Ramos (cell line): ENCODE results near the gene RALA.

Experiments used
- in situ Hi-C: fragments of 300-500 bp; cut with MboI; formaldehyde crosslinking; loops from one replicate; pipeline ENCODE4 v1.14.3; 2022; ENCODE audit warnings: low sequenced_read_pairs; ENCODE audit not compliant: unreplicated experiment

The RALA gene

GRCh38 chr7:39609113-39609934 is 14.0 kb upstream of the RALA start:
- in situ Hi-C loops = no loop called here

- in situ Hi-C loops = no loop called here
Observed at GRCh38 chr7:39609935-39610263, 13.5 kb upstream of the RALA start.

GRCh38 chr7:39613577-39613976 is 9.8 kb upstream of the RALA start:
- in situ Hi-C loops = no loop called here

- in situ Hi-C loops = no loop called here
Observed at GRCh38 chr7:39614299-39614698, 9.1 kb upstream of the RALA start.

- in situ Hi-C loops = no loop called here
Observed at GRCh38 chr7:39615350-39615975, 7.9 kb upstream of the RALA start.

- in situ Hi-C loops = no loop called here
Observed at GRCh38 chr7:39616138-39616537, 7.2 kb upstream of the RALA start.

GRCh38 chr7:39617005-39617404 is 6.4 kb upstream of the RALA start:
- in situ Hi-C loops = no loop called here

GRCh38 chr7:39618868-39619267 is 4.5 kb upstream of the RALA start:
- in situ Hi-C loops = no loop called here

- in situ Hi-C loops = no loop called here
Observed at GRCh38 chr7:39620486-39620885, 2.9 kb upstream of the RALA start.

- in situ Hi-C loops = no loop called here
Observed at GRCh38 chr7:39621261-39621660, 2.1 kb upstream of the RALA start.

- in situ Hi-C loops = no loop called here
Observed at GRCh38 chr7:39621784-39622411, 1.5 kb upstream of the RALA start.

- in situ Hi-C loops = no loop called here
Observed at GRCh38 chr7:39622609-39623008, 763 bp upstream of the RALA start.

GRCh38 chr7:39623732-39624441 is 515 bp downstream of the RALA start:
- in situ Hi-C loops = no loop called here

- in situ Hi-C loops = no loop called here
Observed at GRCh38 chr7:39624442-39624807, 1.1 kb downstream of the RALA start.

GRCh38 chr7:39624935-39625694 is 1.7 kb downstream of the RALA start:
- in situ Hi-C loops = no loop called here

GRCh38 chr7:39631736-39632308 is 8.4 kb downstream of the RALA start:
- in situ Hi-C loops = no loop called here

GRCh38 chr7:39633563-39634477 is 10.4 kb downstream of the RALA start:
- in situ Hi-C loops = no loop called here

- in situ Hi-C loops = no loop called here
Observed at GRCh38 chr7:39634478-39634805, 11.1 kb downstream of the RALA start.

- in situ Hi-C loops = no loop called here
Observed at GRCh38 chr7:39637400-39637799, 14.0 kb downstream of the RALA start.
